Skin epidermis (tissue), 12 donors: ENCODE measurements around the gene DLEC1.
"Not testable (repeated sequence)": the region's sequence is repeated elsewhere in the genome, so short reads cannot be mapped to it uniquely, and the experiment has no call there.

Experiments used
- H3K27ac ChIP-seq, 21 experiments: fragments of 200-600 bp; sonication (generic) in 11 of 21; one replicate each; pipeline ENCODE4 v1.5.0; 2020; ENCODE audit warnings: mild to moderate bottlenecking in 3 of 21, inconsistent platforms in 2 of 21, moderate library complexity in 2 of 21
- H3K4me3 ChIP-seq, 7 experiments: fragments of 200-600 bp; sonication (generic) in 2 of 7; one replicate each; pipeline ENCODE4 v1.5.0; 2020; ENCODE audit warnings: inconsistent platforms in 2 of 7, mild to moderate bottlenecking in 2 of 7, moderate library complexity in 1 of 7

Gene DLEC1

GRCh38 chr3:38059591-38059990 lies 20.6 kb downstream of the DLEC1 start:
- no peak overlapping the region for H3K4me3 ChIP-seq
- no peak overlapping the region for H3K27ac ChIP-seq

- H3K4me3 ChIP-seq = no peak overlapping the region
Observed at GRCh38 chr3:38062809-38063208, 23.8 kb downstream of the DLEC1 start.

GRCh38 chr3:38064453-38064852 lies 25.4 kb downstream of the DLEC1 start:
- H3K4me3 ChIP-seq, H3K27ac ChIP-seq: not testable (repeated sequence)

More at GRCh38 chr3:38062809-38063208, 23.8 kb downstream of the DLEC1 start:
- no peak overlapping the region for H3K27ac ChIP-seq

- Histone ChIP-seq H3K4me3 (no peak overlapping the region), H3K27ac (no peak overlapping the region)
Observed at GRCh38 chr3:38067508-38068233, 28.7 kb downstream of the DLEC1 start.

- H3K27ac ChIP-seq = no peak overlapping the region
Observed at GRCh38 chr3:38070013-38070412, 31.0 kb downstream of the DLEC1 start.

GRCh38 chr3:38077073-38077472 lies 38.1 kb downstream of the DLEC1 start:
- H3K27ac ChIP-seq, H3K4me3 ChIP-seq: not testable (repeated sequence)

More at GRCh38 chr3:38070013-38070412, 31.0 kb downstream of the DLEC1 start:
- H3K4me3 ChIP-seq = no peak overlapping the region

GRCh38 chr3:38082296-38082695 lies 43.3 kb downstream of the DLEC1 start:
- not testable (repeated sequence) for H3K4me3 ChIP-seq, H3K27ac ChIP-seq

GRCh38 chr3:38083254-38083653 lies 44.2 kb downstream of the DLEC1 start:
- H3K4me3 ChIP-seq, H3K27ac ChIP-seq: not testable (repeated sequence)

GRCh38 chr3:38083871-38084333 lies 44.9 kb downstream of the DLEC1 start:
- Histone ChIP-seq H3K4me3 (no peak overlapping the region), H3K27ac (no peak overlapping the region)

GRCh38 chr3:38084334-38085310 lies 45.6 kb downstream of the DLEC1 start:
- peak overlapping the region in 1 of 21 experiments; percentile 17 for H3K27ac ChIP-seq
- H3K4me3 ChIP-seq = no peak overlapping the region

GRCh38 chr3:38085311-38085942 lies 46.4 kb downstream of the DLEC1 start:
- H3K4me3 ChIP-seq = no peak overlapping the region
- H3K27ac ChIP-seq = peak overlapping the region in 1 of 21 experiments; percentile 24

- H3K27ac ChIP-seq = peak overlapping the region in 1 of 21 experiments; percentile 24
- no peak overlapping the region for H3K4me3 ChIP-seq
Observed at GRCh38 chr3:38085943-38086324, 46.9 kb downstream of the DLEC1 start.

GRCh38 chr3:38086496-38086895 lies 47.5 kb downstream of the DLEC1 start:
- no peak overlapping the region for H3K27ac ChIP-seq
- no peak overlapping the region for H3K4me3 ChIP-seq

- not testable (repeated sequence) for H3K4me3 ChIP-seq, H3K27ac ChIP-seq
Observed at GRCh38 chr3:38087278-38087677, 48.3 kb downstream of the DLEC1 start.

GRCh38 chr3:38088126-38089078 lies 49.4 kb downstream of the DLEC1 start:
- H3K27ac ChIP-seq = no peak overlapping the region
- no peak overlapping the region for H3K4me3 ChIP-seq

GRCh38 chr3:38089163-38089562 lies 50.2 kb downstream of the DLEC1 start:
- Histone ChIP-seq H3K27ac (no peak overlapping the region), H3K4me3 (no peak overlapping the region)

GRCh38 chr3:38090453-38090852 lies 51.4 kb downstream of the DLEC1 start:
- Histone ChIP-seq H3K4me3 (no peak overlapping the region), H3K27ac (no peak overlapping the region)

- H3K27ac ChIP-seq = no peak overlapping the region
Observed at GRCh38 chr3:38094999-38095398, 56.0 kb downstream of the DLEC1 start.

More at GRCh38 chr3:38094999-38095398, 56.0 kb downstream of the DLEC1 start:
- no peak overlapping the region for H3K4me3 ChIP-seq
